ENCODE results near the gene TMCC1.
"Not testable (repeated sequence)": the region's sequence is repeated elsewhere in the genome, so short reads cannot be mapped to it uniquely, and the experiment has no call there.

TMCC1 gene

GRCh38 chr3:129618901-129619671 lies 274.4 kb downstream of the TMCC1 start:
- no peak for FAIRE-seq

- FAIRE-seq, result no peak
Observed at GRCh38 chr3:129618186-129618820, 275.2 kb downstream of the TMCC1 start.

GRCh38 chr3:129617381-129618185 lies 275.9 kb downstream of the TMCC1 start:
- no peak for FAIRE-seq

- no peak for FAIRE-seq
Observed at GRCh38 chr3:129616713-129617112, 276.8 kb downstream of the TMCC1 start.

- no peak for FAIRE-seq
Observed at GRCh38 chr3:129616291-129616690, 277.2 kb downstream of the TMCC1 start.

- FAIRE-seq, result no peak
Observed at GRCh38 chr3:129615751-129616281, 277.7 kb downstream of the TMCC1 start.

GRCh38 chr3:129614927-129615363 lies 278.6 kb downstream of the TMCC1 start:
- no peak for FAIRE-seq

- no peak for FAIRE-seq
Observed at GRCh38 chr3:129614435-129614834, 279.1 kb downstream of the TMCC1 start.

- FAIRE-seq, result no peak
Observed at GRCh38 chr3:129613367-129613740, 280.2 kb downstream of the TMCC1 start.

GRCh38 chr3:129612534-129613366 lies 280.8 kb downstream of the TMCC1 start:
- no peak for FAIRE-seq

GRCh38 chr3:129611812-129612533 lies 281.5 kb downstream of the TMCC1 start:
- no peak for FAIRE-seq

GRCh38 chr3:129611446-129611800 lies 282.1 kb downstream of the TMCC1 start:
- no peak for FAIRE-seq

GRCh38 chr3:129610794-129611445 lies 282.6 kb downstream of the TMCC1 start:
- not testable (repeated sequence) for FAIRE-seq

GRCh38 chr3:129610276-129610675 lies 283.2 kb downstream of the TMCC1 start:
- FAIRE-seq, result no peak

- FAIRE-seq, result no peak
Observed at GRCh38 chr3:129609591-129610182, 283.8 kb downstream of the TMCC1 start.

- FAIRE-seq, result no peak
Observed at GRCh38 chr3:129608936-129609590, 284.4 kb downstream of the TMCC1 start.

- FAIRE-seq, result no peak
Observed at GRCh38 chr3:129608087-129608935, 285.2 kb downstream of the TMCC1 start.

- no peak for FAIRE-seq
Observed at GRCh38 chr3:129607391-129608068, 286.0 kb downstream of the TMCC1 start.

Measured in endometrium (tissue), 2 donors.